ENCODE measurements around the gene CLCN6. TPM values are rescaled to one million over a fixed set of nuclear protein-coding genes. Genes with fewer than 3 reads are reported as not detected.

Gene CLCN6
- polyA plus RNA-seq, 1 donor (not counting 4 experiments of a cell fraction or from before 2014, with no cell fraction given), result 7.4 TPM

DNA sequence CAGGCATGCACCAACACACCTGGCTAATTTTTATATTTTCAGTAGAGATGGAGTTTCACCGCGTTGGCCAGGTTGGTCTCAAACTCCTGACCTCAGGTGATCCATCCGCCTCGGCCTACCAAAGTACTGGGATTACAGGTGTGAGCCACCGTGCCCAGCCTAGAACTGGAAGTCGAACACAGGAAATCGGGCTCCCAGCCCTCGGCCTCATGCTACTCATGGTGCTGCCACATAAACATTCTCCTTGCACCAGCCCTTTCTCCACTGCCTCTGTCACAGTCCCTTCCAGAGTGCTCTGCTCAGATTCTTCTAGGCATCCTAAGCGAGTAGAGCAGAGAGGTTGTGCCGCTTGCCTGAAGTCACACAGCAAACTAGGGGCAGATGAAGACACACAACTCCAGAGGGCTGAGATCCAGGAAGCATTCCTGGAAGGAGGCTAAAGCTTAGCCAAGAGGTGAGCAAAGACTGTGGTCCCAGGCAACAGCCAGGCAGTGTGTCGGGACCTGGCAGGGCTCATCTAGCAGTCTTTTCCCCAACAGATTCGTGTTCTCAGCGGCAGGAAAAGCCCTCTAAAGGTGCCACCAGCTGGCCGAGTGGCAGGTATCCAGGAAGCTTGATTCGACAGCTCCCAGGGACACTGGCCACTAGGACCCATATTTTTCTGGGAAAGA lies 82.3 kb downstream of the CLCN6 start:
- Histone ChIP-seq H2AFZ (ENCODE audit: control insufficient read depth, low read length) (no peak overlapping the region), H3K79me2 (ENCODE audit: control insufficient read depth, insufficient read depth, low read length) (no peaks in the 10 kb centered on the region), H3K27ac (ENCODE audit: control insufficient read depth, insufficient read depth, low read length) (no peak overlapping the region), H3K4me1 (ENCODE audit: control insufficient read depth, extremely low read depth, insufficient read depth, low read length) (no peaks in the 10 kb centered on the region), H3K9me1 (ENCODE audit: control insufficient read depth, extremely low read depth, insufficient read depth, low read length) (no peaks in the 10 kb centered on the region), H3K4me2 (ENCODE audit: control insufficient read depth, extremely low read depth, insufficient read depth, low read depth, low read length) (no peak overlapping the region), H3K4me3 (ENCODE audit: control insufficient read depth in 2 of 3, extremely low read depth in 1 of 3, insufficient read depth in 2 of 3, low read depth in 1 of 3, low read length in 3 of 3) (no peak overlapping the region), H3K9ac (ENCODE audit: control insufficient read depth, extremely low read depth, insufficient read depth, low read length) (no peak overlapping the region), H3K9me3 (ENCODE audit: control insufficient read depth, low read depth, low read length) (no peaks in the 10 kb centered on the region), H3K27me3 (ENCODE audit: control insufficient read depth, extremely low read depth, insufficient read depth, low read length) (no peaks in the 10 kb centered on the region), H3K36me3 (ENCODE audit: control insufficient read depth in 2 of 2, extremely low read depth in 1 of 2, insufficient read depth in 2 of 2, low read length in 2 of 2) (no peaks in the 10 kb centered on the region), H4K20me1 (ENCODE audit: control insufficient read depth, extremely low read depth, insufficient read depth, low read length) (peaks cover 3% of the 10 kb centered on the region)
- dilution Hi-C loops (cut with MboI; ENCODE audit: extremely low pct_ligation_motif_present, low sequenced_read_pairs), result no loop called here
- no peak for DNase-seq (ENCODE audit: low read depth, low spot score)
- no peak for TF ChIP-seq EZH2 (IDR thresholded peaks at IDR 0.05; ENCODE audit: low read length)
- TF ChIP-seq, protein P1, sequence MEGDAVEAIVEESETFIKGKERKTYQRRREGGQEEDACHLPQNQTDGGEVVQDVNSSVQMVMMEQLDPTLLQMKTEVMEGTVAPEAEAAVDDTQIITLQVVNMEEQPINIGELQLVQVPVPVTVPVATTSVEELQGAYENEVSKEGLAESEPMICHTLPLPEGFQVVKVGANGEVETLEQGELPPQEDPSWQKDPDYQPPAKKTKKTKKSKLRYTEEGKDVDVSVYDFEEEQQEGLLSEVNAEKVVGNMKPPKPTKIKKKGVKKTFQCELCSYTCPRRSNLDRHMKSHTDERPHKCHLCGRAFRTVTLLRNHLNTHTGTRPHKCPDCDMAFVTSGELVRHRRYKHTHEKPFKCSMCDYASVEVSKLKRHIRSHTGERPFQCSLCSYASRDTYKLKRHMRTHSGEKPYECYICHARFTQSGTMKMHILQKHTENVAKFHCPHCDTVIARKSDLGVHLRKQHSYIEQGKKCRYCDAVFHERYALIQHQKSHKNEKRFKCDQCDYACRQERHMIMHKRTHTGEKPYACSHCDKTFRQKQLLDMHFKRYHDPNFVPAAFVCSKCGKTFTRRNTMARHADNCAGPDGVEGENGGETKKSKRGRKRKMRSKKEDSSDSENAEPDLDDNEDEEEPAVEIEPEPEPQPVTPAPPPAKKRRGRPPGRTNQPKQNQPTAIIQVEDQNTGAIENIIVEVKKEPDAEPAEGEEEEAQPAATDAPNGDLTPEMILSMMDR (optimal IDR thresholded peaks at IDR 0.05 in 1 of 3, IDR thresholded peaks at IDR 0.05 in 1 of 3, conservative IDR thresholded peaks at IDR 0.05 in 1 of 3; ENCODE audit: extremely low read depth in 1 of 3, insufficient read depth in 2 of 3, low read length in 3 of 3), result no peak
- no peak for FAIRE-seq

DNA sequence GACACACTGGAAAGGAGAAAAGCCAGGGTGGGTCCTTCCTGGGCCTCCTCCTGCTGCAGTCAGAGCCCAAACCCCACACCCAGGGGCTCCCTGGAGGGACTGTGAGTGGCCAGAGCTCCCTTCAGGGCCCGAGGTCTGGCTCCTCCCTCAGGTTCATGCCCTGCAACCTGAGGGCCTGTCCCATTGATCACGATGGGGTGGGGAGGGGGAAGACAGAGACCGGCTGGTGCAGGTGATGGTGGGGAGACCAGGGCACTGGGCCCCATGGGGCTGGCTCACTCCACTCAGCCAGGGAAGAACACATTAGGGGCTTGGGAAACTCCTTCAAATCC lies 82.9 kb downstream of the CLCN6 start:
- DNase-seq (ENCODE audit: low read depth, low spot score) (no peak), FAIRE-seq (no peak)
- no peak overlapping the region for H3K4me3 ChIP-seq (ENCODE audit: control insufficient read depth in 2 of 3, extremely low read depth in 1 of 3, insufficient read depth in 2 of 3, low read depth in 1 of 3, low read length in 3 of 3)
- H3K4me1 ChIP-seq (ENCODE audit: control insufficient read depth, extremely low read depth, insufficient read depth, low read length), result no peaks in the 10 kb centered on the region
- H3K9me1 ChIP-seq (ENCODE audit: control insufficient read depth, extremely low read depth, insufficient read depth, low read length), result no peaks in the 10 kb centered on the region
- no peak overlapping the region for H2AFZ ChIP-seq (ENCODE audit: control insufficient read depth, low read length)
- H3K79me2 ChIP-seq (ENCODE audit: control insufficient read depth, insufficient read depth, low read length), result no peaks in the 10 kb centered on the region
- no peak overlapping the region for H3K27ac ChIP-seq (ENCODE audit: control insufficient read depth, insufficient read depth, low read length)
- peaks cover 3% of the 10 kb centered on the region for H4K20me1 ChIP-seq (ENCODE audit: control insufficient read depth, extremely low read depth, insufficient read depth, low read length)
- H3K4me2 ChIP-seq (ENCODE audit: control insufficient read depth, extremely low read depth, insufficient read depth, low read depth, low read length), result no peak overlapping the region
- dilution Hi-C loops (cut with MboI; ENCODE audit: extremely low pct_ligation_motif_present, low sequenced_read_pairs), result no loop called here
- H3K27me3 ChIP-seq (ENCODE audit: control insufficient read depth, extremely low read depth, insufficient read depth, low read length), result no peaks in the 10 kb centered on the region
- no peak for TF ChIP-seq EZH2 (IDR thresholded peaks at IDR 0.05; ENCODE audit: low read length)
- TF ChIP-seq, protein P1 (optimal IDR thresholded peaks at IDR 0.05 in 1 of 3, IDR thresholded peaks at IDR 0.05 in 1 of 3, conservative IDR thresholded peaks at IDR 0.05 in 1 of 3; ENCODE audit: extremely low read depth in 1 of 3, insufficient read depth in 2 of 3, low read length in 3 of 3), result no peak
- no peak overlapping the region for H3K9ac ChIP-seq (ENCODE audit: control insufficient read depth, extremely low read depth, insufficient read depth, low read length)
- H3K9me3 ChIP-seq (ENCODE audit: control insufficient read depth, low read depth, low read length), result no peaks in the 10 kb centered on the region
- no peaks in the 10 kb centered on the region for H3K36me3 ChIP-seq (ENCODE audit: control insufficient read depth in 2 of 2, extremely low read depth in 1 of 2, insufficient read depth in 2 of 2, low read length in 2 of 2)

Data from keratinocyte (primary cell).